SK-N-MC (cell line): ENCODE results near the gene AURKAIP1.

Experiments used
- DNase-seq: peaks from one replicate; pipeline ENCODE4 v3.0.0-alpha.2; 2011; ENCODE audit warnings: low read depth, low spot score
- H3K27ac ChIP-seq: fragments of 200-600 bp; sonication (generic); 2 replicates; pipeline ENCODE4 v1.5.1; 2016; ENCODE audit warnings: mixed run types
- H3K36me3 ChIP-seq: fragments of 200-600 bp; sonication (generic); 2 replicates; pipeline ENCODE4 v1.6.1; 2017; ENCODE audit warnings: antibody characterized with exemption, low read length, mixed read lengths; ENCODE audit not compliant: insufficient read depth
- H3K4me3 ChIP-seq: fragments of 200-600 bp; sonication (generic); 2 replicates; pipeline ENCODE4 v1.5.1; 2016
- H3K9ac ChIP-seq: fragments of 200-600 bp; sonication (generic); 2 replicates; pipeline ENCODE4 v1.8.0; 2017; ENCODE audit warnings: mixed run types, mixed read lengths; ENCODE audit not compliant: insufficient read length
- H3K9me3 ChIP-seq: fragments of 200-600 bp; sonication (generic); 2 replicates; pipeline ENCODE4 v1.6.1; 2017; ENCODE audit warnings: low read depth, mild to moderate bottlenecking, antibody characterized with exemption, low read length, moderate library complexity, mixed read lengths
- EZH2 ChIP-seq: fragments of 200-600 bp; sonication (generic); IDR thresholded peaks from one replicate; pipeline ENCODE4 v1.6.1; 2017; ENCODE audit warnings: antibody characterized with exemption
- FOXP2 ChIP-seq: optimal IDR thresholded peaks from 2 replicates; pipeline ENCODE3; 2011; ENCODE audit warnings: mild to moderate bottlenecking, moderate library complexity; ENCODE audit not compliant: insufficient read depth; ENCODE audit errors: extremely low read length, control extremely low read depth
- POLR2AphosphoS5 ChIP-seq: IDR thresholded peaks from 2 replicates; pipeline ENCODE4 v1.6.1; 2012; ENCODE audit warnings: mild to moderate bottlenecking, low read depth, low read length, borderline replicate concordance

AURKAIP1 gene

DNA sequence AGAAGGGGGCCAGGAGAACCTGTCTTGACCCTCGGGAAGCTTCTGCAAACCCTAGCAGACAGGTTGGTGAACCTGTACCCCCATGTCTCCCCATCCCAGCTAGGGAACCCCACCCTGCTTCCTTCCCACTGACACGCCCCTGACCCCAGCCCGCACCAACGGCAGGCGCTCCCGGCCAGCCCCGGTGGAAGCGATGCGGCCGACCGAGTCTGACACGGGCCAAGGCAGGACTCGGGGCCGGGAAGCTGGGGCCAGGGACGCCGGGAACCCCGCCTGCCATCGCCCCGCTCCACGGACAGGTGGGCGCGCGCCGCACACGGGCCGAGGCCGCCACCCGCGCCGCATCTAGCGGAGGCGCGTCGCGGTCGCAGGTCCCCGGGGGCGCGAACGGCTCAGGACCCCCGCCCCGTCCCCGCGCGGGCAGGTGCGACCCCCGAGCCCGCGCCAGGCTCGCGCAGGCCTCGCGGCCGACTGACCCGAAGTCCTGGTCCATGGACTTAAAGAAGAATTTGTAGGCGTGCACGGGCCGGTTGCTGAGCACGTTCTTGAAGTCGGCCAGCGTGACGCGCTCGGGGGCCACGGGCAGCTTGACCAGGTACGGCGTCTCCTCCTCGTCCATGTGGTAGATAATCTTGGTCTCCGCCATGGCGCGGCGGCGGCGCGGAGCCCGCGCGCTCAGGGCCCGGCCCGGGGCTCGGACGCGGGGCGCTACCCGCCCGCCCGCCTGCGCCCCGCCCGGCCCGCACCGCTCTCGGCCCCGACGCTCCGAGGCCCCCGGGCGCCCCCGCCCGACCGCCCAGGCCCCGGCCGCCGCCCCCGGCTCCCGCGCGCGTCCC, 26.4 kb downstream of the AURKAIP1 start:
- peak overlapping the region; percentile 87 for H3K4me3 ChIP-seq
- H3K9me3 ChIP-seq, result no peaks in the 10 kb centered on the region
- H3K27ac ChIP-seq, result no peak overlapping the region
- H3K36me3 ChIP-seq, result no peaks in the 10 kb centered on the region
- peak overlapping the region; percentile 77 for H3K9ac ChIP-seq
- no peak for TF ChIP-seq EZH2
- no peak for TF ChIP-seq FOXP2
- no peak for TF ChIP-seq POLR2AphosphoS5
- DNase-seq, result no peak

DNA sequence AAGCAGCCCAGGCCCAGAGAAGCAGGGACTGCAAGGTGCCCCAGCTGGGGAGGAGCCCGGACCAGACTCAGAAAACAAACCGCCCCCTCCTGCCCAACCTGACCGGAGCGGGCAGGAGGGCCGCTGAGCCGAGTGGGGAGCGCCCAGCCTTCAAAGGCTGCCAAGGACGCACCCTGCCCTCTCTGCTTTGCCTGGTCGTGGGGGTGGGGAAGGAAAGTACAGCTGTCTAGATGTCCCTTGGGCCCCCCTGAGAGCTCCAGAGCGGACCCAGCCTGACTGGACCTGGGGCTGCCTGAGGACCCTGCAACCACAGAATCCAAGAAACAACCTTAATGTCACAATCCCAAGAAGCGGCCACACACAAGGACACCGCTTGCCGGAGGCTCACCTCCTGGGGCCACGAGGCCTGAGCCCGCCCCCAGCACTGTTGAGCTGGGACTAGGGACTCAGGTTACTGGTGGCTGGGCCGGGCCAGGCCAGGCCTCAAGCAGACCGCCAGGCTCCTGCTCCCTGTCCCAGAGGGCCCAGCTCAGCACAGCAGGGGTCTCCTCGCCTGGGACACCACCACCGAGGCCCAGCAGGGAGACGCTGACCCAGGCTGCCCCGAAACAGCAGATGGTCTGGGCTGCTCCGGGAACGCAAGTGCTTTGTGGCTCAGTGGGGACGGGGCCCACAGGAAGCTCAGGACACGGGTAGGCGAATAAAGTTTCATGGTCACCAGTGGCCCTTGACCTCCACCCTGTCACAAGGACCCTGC, 27.2 kb downstream of the AURKAIP1 start:
- no peak overlapping the region for H3K27ac ChIP-seq
- no peak for DNase-seq
- TF ChIP-seq POLR2AphosphoS5 (no peak), EZH2 (no peak), FOXP2 (no peak)
- peak overlapping the region; percentile 77 for H3K9ac ChIP-seq
- H3K36me3 ChIP-seq, result no peaks in the 10 kb centered on the region
- no peaks in the 10 kb centered on the region for H3K9me3 ChIP-seq
- peak overlapping the region; percentile 87 for H3K4me3 ChIP-seq

DNA sequence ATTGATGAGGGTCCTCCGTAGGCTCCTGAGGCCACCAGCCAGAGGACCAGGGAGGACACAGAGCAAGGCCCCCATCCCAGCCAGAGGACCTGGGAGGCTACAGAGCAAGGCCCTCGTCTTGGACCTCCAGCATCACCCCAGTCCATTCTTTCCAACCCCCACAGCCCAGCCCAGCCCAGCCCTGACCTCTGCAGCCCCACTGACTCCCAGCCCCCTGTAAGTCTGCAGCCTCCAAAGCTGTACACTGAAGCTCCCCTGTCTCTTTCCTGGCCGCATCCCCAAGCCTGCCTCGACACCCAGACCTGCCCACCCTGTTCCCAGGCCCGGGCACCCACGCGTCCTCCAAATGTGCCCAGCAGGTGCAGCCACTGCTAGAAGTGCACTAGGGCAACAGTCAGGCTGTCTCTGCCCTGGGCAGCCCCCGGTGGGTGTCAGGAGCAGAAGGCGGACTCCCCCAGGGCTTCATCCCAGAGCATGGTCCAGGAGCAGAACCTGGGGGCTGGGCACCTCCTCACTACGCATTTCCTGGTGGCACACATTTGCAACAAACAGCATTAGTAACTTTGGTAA, 27.9 kb downstream of the AURKAIP1 start:
- no peak for TF ChIP-seq FOXP2
- TF ChIP-seq POLR2AphosphoS5, result no peak
- no peak for TF ChIP-seq EZH2
- no peak for DNase-seq
- H3K9ac ChIP-seq, result no peak overlapping the region
- no peak overlapping the region for H3K27ac ChIP-seq
- no peaks in the 10 kb centered on the region for H3K36me3 ChIP-seq
- H3K4me3 ChIP-seq, result no peak overlapping the region; the same call in 1 of the 2 replicates
- H3K9me3 ChIP-seq, result no peaks in the 10 kb centered on the region

DNA sequence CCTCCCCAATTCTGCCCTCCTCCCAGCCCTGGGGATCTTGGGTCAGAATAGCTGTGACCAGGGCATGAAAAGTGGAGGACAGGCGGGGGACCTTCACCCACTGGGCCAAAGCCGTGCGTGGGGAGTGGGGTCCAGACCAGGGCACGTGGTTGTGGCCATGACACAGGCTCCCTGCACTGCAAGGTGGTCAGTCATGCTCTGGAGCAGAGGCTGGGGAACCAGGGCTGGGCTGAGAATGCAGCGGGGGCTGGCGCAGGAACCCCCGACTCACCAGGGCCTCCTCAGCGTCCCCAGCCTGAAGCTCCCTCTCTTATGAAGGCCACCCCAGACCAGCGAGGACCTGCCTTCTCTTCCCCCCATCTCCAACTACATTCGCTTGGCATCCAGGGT, 28.5 kb downstream of the AURKAIP1 start:
- Histone ChIP-seq H3K9ac (no peak overlapping the region), H3K9me3 (no peaks in the 10 kb centered on the region), H3K36me3 (no peaks in the 10 kb centered on the region), H3K27ac (no peak overlapping the region), H3K4me3 (no peak overlapping the region)
- no peak for DNase-seq
- no peak for TF ChIP-seq EZH2
- TF ChIP-seq POLR2AphosphoS5, result no peak
- TF ChIP-seq FOXP2, result no peak

DNA sequence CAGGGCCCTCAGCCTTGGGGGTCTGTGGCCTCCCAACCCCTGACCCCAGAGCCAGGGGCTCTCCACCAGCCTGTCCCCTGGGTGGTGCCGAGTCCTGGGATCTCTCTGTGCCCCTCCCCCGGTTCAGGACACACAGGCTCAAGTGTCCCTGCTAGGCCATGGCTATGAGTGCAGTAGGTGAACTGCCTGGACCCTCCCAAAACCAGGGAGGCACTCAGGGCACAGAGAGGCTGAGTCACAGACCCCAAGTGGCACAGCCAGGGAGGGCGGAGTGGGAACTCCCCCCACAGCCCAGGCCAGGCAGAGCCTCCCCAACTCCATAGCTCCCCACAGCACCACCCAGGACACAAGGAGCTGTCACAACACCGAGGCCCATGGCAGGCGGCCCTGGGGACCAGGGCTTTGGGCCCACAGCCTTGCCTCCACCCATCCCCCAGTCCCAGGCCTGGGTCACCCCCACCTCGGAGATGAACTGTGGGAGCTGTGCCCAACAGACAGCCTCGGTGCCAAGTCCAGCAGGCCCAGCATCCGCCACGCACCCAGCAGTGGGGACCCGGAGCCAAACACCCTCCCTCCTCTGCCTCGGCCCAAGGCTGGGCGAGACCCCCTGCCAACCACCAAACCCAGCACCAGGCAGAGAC, 29.0 kb downstream of the AURKAIP1 start:
- Histone ChIP-seq H3K27ac (no peak overlapping the region), H3K9me3 (no peaks in the 10 kb centered on the region), H3K9ac (no peak overlapping the region), H3K4me3 (no peak overlapping the region), H3K36me3 (no peaks in the 10 kb centered on the region; the same call in 1 of the 2 replicates)
- no peak for DNase-seq
- no peak for TF ChIP-seq EZH2

DNA sequence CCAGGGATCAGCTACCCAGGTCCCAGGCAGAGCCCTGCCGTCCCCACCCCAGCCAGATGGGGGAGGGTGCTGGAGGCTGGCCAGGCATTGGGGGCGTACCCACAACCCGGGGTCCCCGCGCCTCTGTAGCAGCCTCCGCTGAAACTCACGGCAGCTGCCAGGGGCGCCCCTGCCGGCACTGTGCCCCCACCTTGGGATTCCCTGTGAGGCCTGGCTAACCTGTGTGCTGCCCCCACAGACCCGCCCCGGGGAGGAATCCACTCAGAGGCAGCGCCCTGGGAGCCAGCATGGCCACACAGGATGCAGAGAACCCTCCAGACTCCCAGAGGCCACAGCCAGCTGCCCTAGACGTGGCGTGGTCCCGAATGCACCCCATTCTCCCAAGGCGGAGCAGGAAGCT, 29.6 kb downstream of the AURKAIP1 start:
- no peaks in the 10 kb centered on the region for H3K9me3 ChIP-seq
- no peak overlapping the region for H3K4me3 ChIP-seq
- H3K27ac ChIP-seq, result no peak overlapping the region
- H3K9ac ChIP-seq, result no peak overlapping the region
- H3K36me3 ChIP-seq, result no peaks in the 10 kb centered on the region; the same call in 1 of the 2 replicates
- no peak for DNase-seq
- TF ChIP-seq FOXP2 (no peak), EZH2 (no peak), POLR2AphosphoS5 (no peak)

DNA sequence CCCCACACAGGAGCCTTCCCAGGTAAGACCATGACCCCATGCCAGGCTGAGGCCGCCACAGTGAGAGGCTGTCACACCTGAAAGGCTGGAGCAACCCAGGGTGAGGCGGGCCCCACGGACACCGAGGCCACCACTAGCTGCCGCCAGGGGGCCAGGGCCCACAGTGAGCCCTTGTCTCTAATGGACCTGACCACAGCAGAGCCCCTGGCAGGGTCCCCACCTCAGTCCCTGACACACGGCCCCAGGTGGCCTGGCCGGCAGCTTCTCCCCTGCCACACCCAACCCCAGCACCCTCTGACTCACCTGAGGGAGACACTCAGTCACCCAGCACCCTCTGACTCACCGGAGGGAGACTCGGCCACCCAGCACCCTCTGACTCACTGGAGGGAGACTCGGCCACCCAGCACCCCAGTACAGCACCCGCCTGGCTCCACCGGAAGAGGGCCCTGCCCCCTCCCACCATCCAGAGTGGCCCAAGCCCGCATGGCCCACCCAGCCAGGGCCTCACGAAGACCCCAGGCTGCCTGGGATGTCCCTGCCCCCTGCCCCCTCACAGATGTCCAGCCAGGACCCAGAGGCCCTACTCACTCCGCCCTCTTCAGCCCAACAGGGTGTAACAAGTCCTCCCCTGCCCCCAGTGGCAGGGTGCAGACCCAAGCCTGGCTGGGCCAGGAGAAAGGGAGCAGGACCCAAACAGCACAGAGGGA, 30.2 kb downstream of the AURKAIP1 start:
- no peak overlapping the region for H3K4me3 ChIP-seq
- H3K27ac ChIP-seq, result no peak overlapping the region
- DNase-seq, result no peak

More for the DNA sequence above, 30.2 kb downstream of the AURKAIP1 start:
- Histone ChIP-seq H3K36me3 (no peaks in the 10 kb centered on the region; the same call in 1 of the 2 replicates), H3K9me3 (no peaks in the 10 kb centered on the region), H3K9ac (no peak overlapping the region)
- TF ChIP-seq POLR2AphosphoS5, result no peak
